Testis (tissue), 2 donors: ENCODE measurements around the gene SBK1.

Source experiments
- POLR2A ChIP-seq: fragments of 450-650 bp; IDR thresholded peaks from one replicate; pipeline ENCODE4 v1.6.1; 2017; ENCODE audit warnings: antibody characterized with exemption, mild to moderate bottlenecking, moderate library complexity
- TF ChIP-seq, protein P1 (sequence below), 3 experiments: fragments of 450-650 bp in 2 of 3; fragments of 200-600 bp in 1 of 3; sonication (generic) in 1 of 3; IDR thresholded peaks; one replicate each; pipeline ENCODE4 v1.5.1; 2016 to 2019; ENCODE audit warnings: antibody characterized with exemption in 3 of 3, mild to moderate bottlenecking in 2 of 3, moderate library complexity in 1 of 3

DNA sequence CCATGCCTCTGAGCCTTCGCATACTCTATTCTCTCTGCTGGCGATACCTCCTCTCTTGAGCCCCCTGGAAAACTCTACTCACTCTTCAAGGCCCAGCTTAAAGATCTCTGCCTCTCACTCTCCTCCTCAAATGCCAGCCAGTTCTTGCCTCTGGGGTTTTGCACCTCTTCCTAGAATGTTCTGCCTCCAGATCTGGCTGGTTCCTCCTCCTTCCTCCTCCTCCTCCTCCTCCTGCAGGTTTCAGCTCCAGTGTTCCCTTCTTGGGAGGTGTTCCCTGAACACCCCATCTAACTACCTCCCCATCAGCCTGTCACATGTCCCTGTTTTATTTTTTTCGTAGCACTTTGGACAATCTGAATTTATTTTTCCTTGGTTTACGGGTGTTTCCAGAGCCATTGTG lies 35.1 kb upstream of the SBK1 start:
- TF ChIP-seq, protein P1, sequence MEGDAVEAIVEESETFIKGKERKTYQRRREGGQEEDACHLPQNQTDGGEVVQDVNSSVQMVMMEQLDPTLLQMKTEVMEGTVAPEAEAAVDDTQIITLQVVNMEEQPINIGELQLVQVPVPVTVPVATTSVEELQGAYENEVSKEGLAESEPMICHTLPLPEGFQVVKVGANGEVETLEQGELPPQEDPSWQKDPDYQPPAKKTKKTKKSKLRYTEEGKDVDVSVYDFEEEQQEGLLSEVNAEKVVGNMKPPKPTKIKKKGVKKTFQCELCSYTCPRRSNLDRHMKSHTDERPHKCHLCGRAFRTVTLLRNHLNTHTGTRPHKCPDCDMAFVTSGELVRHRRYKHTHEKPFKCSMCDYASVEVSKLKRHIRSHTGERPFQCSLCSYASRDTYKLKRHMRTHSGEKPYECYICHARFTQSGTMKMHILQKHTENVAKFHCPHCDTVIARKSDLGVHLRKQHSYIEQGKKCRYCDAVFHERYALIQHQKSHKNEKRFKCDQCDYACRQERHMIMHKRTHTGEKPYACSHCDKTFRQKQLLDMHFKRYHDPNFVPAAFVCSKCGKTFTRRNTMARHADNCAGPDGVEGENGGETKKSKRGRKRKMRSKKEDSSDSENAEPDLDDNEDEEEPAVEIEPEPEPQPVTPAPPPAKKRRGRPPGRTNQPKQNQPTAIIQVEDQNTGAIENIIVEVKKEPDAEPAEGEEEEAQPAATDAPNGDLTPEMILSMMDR (IDR thresholded peaks at IDR 0.05): no peak
- no peak for TF ChIP-seq POLR2A
